COLO829 (cell line): Measurements from ENCODE around the gene CLASRP.

Experiments
- DNase-seq: peaks from one replicate; pipeline ENCODE4 v3.0.0; 2012; ENCODE audit warnings: low spot score

Gene CLASRP

DNA sequence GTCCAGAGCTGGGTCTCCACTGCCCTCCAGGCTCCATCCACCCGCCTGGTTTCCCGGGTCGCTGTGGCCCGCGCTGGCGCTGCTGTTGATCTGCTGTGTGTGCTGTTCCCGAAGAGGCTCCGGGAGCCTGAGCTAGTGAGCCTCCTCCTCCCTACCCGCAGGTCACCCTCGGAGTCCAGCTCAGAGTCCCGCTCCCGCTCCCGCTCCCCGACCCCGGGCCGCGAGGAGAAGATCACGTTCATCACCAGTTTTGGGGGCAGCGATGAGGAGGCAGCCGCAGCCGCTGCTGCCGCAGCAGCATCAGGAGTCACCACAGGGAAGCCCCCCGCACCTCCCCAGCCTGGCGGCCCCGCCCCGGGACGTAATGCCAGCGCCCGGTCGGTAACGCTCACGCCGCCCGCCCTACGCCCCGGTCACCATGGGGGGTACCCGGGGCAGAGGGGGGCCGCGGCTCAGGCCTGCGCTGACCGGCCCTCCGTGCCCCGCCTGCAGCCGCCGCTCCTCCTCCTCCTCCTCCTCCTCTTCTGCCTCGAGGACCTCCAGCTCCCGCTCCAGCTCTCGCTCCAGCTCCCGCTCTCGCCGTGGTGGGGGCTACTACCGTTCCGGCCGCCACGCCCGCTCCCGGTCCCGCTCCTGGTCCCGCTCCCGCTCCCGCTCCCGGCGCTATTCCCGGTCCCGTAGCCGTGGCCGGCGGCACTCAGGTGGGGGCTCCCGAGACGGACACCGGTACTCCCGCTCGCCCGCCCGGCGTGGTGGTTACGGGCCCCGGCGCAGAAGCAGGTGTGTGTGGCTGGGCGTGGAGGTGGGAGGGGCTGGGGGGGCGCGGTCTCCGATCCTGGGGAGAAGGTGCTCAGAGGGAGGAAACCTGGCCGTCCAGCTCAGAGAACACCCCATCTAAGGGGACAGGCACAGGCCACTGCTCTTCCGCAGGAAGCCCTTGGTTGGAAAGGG lies 25.3 kb downstream of the CLASRP start:
- DNase-seq, result no peak

DNA sequence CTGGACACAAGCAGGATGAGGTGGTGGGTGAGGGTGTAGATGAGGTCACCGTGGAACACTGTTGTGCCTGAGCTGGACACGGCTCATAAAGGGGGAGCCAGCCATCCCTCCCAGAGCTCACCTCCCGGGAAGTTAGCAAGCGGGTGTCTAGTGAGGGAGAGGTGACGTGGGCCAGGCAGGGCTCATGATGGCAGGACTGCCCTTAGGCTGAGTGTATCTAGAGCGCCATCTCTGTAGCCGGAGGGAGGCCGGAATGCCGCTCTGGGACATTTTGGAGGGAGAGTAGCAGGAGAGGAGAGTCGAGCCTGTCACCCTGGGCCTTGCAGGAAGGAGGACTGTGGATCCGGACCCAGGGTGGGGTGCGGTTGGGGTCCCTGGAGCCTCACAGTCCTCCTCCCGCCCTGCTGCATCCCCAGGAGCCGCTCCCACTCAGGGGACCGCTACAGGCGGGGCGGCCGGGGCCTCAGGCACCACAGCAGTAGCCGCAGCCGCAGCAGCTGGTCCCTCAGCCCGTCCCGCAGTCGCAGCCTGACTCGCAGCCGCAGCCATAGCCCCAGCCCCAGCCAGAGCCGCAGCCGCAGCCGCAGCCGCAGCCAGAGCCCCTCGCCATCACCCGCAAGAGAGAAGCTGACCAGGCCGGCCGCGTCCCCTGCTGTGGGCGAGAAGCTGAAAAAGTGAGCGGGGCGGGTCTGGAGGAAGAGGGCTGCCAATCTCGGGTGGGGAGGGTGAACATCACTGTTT lies 28.2 kb downstream of the CLASRP start:
- DNase-seq, result no peak

DNA sequence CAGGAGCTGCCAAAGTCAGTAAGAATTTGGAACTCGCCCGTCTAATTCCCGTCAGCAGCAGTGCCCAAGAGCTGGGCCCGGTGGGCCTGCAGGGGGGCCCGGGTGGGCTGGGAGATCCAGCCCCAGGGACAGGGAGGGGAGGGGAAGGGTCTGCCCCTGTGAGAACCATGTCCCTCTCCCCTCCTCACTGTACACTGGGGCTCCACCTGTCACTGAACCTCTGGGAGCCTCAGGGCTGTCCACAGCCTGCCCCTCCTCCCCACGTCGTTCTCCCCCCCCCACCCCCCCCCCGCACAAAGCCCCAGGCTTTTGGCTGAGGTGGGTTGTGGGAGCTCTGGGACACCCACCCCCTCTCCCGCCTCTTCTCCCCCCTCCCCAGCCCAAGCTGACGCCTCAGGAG lies 29.2 kb downstream of the CLASRP start:
- DNase-seq, result no peak

DNA sequence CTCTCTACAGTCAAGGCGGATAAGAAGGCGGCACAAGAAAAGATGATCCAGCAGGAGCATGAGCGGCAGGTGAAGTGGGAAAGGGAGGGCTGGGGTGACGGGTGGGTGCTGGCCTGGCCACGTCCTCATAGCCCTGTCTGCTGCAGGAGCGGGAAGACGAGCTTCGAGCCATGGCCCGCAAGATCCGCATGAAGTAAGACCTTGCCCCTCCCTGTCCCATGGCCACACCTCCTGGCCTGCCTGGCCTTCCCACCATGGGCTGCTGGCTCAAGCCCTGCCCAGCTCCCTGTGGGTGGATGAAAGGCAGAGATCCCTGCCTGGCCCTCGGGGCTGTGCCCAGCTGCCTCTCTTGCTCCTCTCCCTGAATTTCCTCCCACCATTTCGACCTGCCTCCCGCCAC lies 30.2 kb downstream of the CLASRP start:
- DNase-seq, result peak; percentile 73

DNA sequence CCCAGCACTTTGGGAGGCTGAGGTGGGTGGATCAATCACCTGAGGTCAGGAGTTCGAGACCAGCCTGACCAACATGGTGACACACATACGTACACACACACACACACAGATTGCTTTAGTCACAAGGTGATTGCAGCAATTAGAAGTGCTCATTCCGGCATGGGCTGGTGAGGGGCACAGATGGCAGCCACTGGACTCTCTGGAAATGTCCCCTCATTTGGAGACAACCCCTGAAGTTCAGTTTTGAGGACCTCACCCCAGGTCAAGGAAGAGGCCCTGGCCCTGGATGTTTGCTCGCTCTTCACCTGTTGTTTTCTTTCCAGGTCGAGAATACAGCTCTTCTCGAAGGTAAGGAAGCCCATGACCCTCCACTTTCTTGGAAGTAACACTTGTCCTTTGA lies 31.4 kb downstream of the CLASRP start:
- DNase-seq, result no peak

DNA sequence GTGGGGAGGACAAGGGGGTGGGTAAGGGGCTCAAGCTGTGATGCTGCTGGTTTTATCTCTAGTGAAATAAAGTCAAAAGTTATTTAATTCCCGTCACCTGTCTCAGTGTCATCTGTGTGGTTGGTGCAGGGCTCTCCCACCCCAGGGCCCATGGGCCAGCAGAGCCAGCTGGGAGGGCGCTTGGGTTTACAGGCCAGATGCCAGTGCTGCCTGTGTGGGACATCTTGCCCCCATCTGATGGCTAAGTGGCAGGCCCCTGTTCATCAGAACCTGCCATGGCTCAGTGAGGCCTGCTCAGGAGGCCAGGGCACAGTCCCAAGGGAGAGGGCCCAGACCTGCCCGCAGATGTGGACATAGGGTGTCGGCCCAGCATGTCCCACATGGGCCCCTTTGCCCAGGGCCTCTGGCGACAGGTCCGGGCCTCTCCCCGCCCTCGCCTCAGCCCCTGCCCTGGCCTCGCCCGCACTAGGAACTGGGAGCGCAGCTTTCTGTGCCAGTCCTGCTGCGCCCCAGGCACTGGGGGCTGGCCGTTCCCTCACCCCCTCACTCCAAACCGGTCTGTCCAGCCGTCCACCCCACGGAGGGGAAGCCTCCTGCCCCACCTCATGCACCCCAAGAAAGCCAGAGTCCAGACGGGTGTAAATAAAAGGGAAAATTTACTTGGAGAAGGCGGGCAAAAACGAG lies 32.2 kb downstream of the CLASRP start:
- no peak for DNase-seq

DNA sequence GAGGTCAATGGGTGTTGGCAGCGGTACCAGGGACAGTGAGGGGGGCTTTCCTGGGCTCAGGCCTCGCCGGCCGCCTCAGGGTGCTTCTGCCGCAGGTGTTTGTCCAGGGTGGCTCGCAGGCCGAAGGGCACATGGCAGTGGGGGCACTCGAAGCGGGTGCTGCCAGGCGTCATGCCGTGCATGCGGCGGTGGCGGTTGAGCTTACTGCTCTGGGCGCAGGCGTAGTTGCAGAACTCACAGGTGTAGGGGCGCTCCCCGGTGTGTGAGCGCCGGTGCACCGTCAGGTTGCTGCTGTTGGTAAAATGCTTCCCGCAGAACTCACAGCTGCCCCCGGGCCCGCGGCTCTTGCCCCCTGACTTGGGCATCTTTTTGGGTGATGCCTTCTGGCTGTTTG lies 32.7 kb downstream of the CLASRP start:
- no peak for DNase-seq

DNA sequence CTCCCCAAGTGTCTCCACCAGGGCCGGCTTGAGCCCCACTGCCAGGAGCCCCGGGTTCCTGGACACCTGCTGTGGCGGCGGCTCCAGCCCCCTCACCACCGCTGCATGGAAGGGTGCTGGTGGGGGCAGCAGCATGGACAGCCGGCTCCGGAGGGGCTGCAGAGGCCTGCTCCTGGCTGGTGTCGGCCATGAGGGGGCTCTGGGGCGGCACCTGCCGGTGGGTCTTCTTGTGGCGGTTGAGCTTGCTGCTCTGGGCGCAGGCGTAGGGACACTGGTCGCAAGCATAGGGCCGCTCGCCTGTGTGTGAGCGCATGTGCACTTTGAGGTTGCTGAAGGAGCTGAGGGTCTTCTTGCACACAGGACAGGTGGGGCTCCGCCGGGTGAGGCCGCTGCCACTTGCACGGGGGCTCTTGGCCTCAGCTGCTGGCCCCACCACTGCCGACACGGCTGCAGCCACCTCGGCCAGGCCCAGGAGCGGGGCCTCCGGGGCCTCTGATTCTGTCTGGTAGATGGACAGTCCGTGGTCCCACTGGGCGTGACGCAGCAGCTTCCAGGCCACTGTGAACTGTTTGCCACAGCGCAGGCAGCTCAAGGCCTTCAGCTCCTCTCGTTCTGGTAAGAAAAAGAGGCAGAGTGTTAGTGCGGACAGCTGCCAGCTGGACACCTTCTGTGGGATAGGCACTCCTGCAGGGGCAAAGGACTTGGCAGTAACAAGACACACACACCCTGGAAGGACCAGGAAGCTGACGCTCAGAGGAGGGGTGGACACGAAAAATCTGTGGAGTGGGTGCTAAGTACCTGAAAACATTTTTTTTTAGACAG lies 33.3 kb downstream of the CLASRP start:
- no peak for DNase-seq

DNA sequence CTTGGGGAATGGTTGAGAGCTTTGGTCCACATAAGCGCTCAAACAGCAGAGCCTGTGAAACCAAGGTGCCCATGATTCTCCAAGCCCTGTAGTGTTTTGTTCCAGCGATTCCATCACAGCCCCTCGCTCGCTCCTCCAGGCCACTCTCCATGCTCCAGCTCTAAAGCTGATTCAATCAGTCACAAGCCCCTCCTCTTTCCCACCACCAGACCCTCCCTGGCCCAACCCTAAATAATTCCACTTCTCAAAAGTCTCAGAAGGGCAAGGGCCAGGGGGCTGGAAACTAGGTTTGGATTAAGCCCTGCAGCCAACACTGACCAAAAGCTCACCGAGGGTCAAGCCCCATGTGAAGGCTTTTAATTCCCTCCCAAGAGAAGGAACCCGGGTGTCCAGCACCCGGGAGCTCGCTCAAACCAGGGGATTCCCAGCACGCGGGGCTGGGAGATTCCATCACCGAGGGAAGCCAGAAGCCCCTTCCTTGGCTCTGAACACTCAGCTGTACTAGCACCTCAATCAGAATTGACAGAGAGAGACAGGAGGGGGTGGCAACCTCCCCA lies 36.0 kb downstream of the CLASRP start:
- DNase-seq, result no peak

DNA sequence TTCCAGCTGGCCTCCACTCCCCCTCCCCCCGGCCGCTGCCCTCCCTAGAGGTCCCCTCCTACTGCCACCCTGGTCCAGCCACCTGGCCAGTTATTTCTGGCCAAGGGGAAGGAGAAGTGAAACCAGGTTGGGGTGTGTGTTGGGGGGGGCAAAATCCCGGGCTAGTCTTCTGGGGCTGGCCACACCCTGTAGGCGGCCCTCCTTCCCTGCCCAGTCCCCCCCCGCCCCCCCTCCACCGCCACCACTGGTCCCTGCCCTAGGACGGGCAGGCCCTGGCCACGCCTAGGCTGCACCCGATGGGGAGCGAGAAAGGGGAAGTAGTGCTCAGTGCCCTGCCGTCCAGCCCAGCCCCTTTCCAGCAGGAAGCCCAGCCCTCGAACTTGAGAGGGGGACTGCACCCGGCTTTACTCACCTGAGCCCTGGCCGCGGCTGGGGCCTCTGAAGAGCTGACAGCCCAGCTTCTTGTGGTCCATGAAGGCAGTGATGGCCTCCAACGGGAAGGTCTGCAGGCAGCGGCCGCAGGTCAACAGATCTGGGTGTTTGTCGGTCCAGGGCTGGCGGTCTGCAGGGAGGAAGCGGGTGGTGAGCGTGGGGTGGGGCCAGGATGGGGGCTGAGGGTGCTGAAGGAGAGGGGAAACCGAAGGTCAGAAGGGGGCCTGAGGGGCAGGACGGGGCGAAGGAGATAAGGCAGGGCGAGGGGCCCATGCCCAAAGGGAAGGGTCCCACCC lies 36.6 kb downstream of the CLASRP start:
- DNase-seq, result no peak

DNA sequence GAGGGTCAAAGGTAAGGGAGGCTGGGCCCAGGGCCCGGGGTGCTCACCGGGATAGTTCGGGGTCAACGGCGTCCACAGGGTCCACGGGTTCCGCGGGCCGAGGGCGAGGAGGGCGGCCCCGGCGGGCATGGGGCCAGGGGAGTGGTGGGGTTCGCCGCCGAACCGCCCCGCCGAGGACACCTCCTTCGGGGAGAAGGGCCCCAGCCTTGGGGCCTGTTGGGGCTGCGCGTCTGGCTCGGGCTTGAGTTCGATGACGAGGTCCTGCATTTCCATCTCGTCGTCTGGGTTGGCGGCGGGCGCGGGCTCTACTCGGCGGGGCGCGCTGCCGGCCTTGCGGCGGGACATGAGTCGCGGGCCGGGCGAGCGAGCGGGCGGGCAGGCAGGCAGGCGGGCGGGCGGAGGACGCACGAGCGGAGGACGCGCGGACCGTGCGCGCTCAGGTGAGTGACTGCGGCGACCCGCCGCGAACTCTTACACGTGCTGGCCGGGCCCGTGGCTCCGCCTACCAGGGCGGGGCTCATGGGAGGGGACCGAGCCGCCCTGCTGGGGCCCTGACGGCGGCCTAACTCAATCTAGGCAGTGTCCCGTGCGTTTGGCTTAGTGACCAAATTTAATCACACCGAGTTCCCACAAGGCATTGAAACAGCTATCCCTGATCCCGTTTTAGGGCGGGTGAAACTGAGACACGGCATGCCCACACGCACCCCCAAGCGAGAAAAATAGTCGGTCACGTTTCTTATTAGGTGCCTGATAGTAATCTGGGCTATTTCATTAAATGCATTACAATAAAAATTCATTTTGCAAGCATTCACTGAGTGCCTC lies 37.4 kb downstream of the CLASRP start, which contains the start of gene ZNF296:
Gene ZNF296, minus strand, starts transcription at position 450 of the 822 bp plus-strand sequence. Its CDS starts 105 bp downstream, at position 345.
- no peak for DNase-seq

DNA sequence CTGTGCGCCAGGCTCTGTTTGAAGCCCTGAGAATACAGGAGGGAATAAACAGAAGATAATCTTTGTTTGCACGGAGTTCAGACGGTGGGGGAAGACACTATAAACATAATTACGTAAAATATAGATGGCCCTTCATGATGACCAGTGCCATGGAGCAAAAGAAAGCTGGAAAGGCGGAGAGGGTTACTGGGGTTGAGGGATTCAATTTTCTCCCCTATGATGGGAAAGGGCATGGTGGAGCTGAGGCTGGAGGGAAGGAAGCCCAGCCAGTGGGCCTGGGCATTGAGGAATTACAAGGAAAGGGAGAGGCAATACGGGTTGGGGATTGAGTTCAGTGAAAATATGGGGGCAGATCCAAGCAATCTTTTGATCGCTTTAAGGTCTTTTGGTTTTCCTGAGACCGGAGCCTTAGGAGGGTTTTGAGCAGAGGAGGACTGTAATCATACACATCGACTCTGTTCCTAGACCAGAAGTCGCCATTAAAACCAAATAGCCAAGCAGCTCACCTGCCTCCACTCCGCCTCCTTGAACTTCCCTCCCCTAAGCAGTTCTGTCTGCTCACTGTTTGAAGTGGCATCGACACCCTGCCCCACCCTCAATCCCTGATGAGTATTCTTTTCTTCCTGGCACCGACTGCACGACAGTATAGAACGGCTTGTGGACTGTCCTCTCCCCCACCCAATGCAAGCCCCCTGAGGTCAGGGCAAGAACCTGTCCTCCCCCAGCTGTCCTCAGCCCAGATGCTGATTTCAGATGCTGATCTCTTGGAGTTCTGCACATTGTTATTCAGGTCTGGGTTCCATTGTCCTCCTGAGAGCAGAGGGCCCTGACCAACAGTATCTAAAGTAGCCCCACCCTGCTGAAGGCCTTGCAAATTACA lies 38.2 kb downstream of the CLASRP start:
- DNase-seq, result no peak

DNA sequence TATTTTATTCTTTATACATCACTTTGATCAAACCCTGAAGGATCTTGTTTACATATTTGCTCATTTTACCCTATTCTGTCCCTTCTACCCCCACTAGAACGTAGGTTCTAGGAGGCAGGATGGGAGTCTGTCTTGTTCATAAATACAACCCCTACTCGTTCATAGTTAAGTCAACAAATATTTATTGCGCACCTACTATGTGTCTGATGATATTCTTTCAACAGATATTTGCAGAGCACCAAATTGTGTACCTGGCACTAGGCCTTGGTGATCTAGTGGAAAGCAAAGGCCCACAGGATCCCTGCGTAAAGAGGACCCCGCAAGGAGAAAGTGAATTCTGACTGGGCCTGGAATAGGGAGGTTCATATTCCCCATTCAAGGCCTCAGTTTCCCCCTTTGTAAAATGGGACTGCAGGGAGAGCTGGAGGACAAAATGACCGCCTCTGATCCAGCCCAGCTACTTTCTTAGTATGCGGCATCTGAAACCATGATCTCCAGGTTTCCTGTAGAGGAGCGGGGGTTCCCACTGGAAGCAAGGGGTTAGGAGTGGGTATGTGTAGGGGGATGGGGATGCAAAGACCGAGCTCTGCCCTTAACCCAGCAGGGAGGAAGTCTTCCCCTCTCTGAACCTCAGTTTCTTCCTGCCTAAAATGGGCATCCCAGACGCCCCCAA lies 39.7 kb downstream of the CLASRP start:
- no peak for DNase-seq

DNA sequence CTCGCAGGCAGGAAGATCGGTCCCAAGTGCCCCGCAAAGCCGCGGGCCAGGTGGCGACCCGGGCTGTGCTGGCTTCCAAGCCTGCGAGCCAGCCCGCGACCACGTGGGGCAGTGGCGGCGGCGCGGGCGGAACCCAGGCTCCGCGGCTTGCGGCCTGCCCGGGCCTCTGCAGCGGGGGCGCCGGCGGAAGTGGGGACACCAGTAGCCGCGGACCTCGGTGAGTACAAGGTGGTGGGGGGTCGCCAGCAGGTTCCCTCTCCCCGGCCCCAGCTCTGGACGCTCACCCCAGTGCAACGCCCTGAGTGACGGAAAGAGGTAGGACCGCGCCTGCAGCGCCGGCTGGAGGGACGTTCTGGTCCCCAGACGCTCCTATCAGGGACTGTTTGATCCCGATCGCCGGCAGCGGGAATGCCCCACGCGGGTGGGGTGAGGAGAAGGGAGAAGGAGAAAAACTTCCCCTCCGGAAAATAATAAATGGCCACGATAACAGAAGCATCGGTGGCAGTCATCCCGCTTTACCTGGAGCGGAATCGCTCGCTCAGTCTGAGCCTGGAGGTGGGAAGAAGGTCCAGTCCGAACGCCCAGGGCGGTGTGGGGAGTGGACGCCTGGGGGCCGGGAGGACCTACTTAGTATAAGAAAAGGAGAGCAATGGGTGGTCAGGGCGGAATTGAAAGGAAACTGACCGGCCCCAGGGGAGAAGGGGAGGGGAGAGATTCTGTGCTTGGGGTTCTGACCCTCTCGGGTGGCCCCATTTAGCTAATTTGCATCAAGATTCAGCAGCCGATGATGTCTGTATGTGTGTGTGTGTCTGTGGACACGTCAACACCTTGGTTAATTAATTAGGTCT lies 40.4 kb downstream of the CLASRP start, which contains the start of gene GEMIN7:
Gene GEMIN7, plus strand, starts transcription at position 198 of the 848 bp plus-strand sequence. CDS start 10,855 bp downstream, outside the sequence.
- DNase-seq, result no peak

DNA sequence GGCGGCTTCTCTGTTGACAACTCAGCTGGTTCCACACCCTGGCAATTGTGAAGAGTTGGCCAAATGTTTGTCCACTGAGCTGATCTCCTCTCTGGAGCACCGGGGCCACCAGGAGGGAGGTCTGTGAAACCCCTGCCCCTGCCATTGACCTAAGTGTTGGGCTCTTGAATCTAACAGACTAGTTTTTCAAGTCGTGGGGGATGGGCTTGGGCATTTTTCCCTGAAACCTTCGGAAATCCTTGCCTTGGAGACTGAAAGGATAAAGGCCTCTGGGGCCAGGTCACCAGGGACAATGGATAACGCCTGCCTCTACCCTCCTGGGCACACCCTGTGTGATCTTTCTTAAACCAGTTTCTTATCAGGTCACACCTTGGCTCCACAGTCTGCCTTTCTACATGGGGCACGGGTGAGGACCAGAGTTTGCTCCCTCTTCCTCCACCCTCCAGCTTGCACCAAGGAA lies 41.1 kb downstream of the CLASRP start:
- no peak for DNase-seq

DNA sequence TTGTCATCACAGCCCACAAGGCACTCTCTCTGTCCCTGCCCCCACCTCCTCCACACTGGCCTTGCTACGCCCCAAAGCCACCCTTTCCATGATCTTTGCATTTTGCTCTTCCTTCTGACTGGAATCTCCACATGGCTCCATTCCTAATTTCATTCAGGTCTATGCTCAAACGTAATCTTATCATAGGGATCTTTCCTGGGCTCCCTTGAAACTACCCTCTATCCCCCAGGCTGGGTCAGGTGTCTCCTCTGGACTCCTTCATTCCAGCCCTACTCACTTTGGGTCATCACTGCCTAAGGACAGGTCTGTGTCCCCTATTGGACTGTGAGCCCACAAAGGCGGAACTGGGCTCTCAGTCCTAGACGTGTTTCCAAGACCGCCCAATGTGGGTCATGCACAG lies 43.3 kb downstream of the CLASRP start:
- no peak for DNase-seq

DNA sequence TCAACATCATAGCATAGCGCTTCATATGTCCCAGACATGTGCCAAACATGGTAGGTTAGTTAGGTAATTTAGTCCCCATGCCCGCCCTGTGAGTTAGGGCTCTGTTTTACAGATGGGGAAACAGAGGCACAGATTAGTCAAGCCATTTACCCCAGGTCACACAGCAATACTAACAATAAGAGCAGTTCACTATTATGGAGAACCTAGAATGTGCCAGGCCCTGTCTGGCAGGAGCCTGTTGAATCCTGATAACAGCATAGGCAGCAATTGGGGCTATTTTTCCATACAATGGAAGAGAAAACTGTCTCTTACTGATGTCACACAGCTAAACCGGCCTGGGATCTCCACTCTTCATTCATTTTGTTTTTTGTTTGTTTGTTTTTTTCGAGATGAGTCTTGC lies 47.6 kb downstream of the CLASRP start:
- no peak for DNase-seq
